SU-DHL-6 (cell line): ENCODE measurements around the gene TSC22D4.

ENCODE experiments used
- H2AFZ ChIP-seq: fragments of 200-600 bp; sonication (generic); 2 replicates; pipeline ENCODE4 v1.6.1; 2014; ENCODE audit warnings: low read depth, mild to moderate bottlenecking, moderate library complexity, mixed read lengths, antibody characterized with exemption, low read length; ENCODE audit not compliant: severe bottlenecking
- H3F3A ChIP-seq: fragments of 200-600 bp; shearing (Covaris generic); 2 replicates; pipeline ENCODE4 v1.6.0; 2016; ENCODE audit warnings: antibody characterized with exemption, mild to moderate bottlenecking; ENCODE audit not compliant: insufficient read depth
- H3K27ac ChIP-seq: fragments of 200-600 bp; sonication (generic); 2 replicates; pipeline ENCODE4 v1.5.1; 2016; ENCODE audit warnings: low read depth, mild to moderate bottlenecking, low read length, moderate library complexity, mixed read lengths
- H3K27me3 ChIP-seq: fragments of 200-600 bp; sonication (generic), shearing (Covaris generic); 2 replicates; pipeline ENCODE4 v1.6.0; 2014; ENCODE audit warnings: mild to moderate bottlenecking, low read length
- H3K36me3 ChIP-seq: fragments of 200-600 bp; sonication (generic); 2 replicates; pipeline ENCODE4 v1.6.1; 2014; ENCODE audit warnings: mild to moderate bottlenecking, low read length, mixed read lengths
- H3K4me2 ChIP-seq: fragments of 300-600, 200-600 bp; shearing (Covaris generic), sonication (generic); 2 replicates; pipeline ENCODE4 v1.6.0; 2014; ENCODE audit warnings: low read length, low read depth, mild to moderate bottlenecking; ENCODE audit not compliant: poor library complexity, severe bottlenecking
- H3K4me3 ChIP-seq: fragments of 200-600 bp; sonication (generic); 2 replicates; pipeline ENCODE4 v1.5.1; 2014; ENCODE audit warnings: antibody characterized with exemption, low read length, mild to moderate bottlenecking, mixed read lengths; ENCODE audit not compliant: insufficient read depth, poor library complexity, severe bottlenecking
- H3K79me2 ChIP-seq: fragments of 200-600 bp; sonication (generic); 2 replicates; pipeline ENCODE4 v1.6.1; 2014; ENCODE audit warnings: mild to moderate bottlenecking, low read length, moderate library complexity; ENCODE audit not compliant: insufficient read depth
- H3K9ac ChIP-seq: fragments of 200-600 bp; sonication (generic); 2 replicates; pipeline ENCODE4 v1.7.0; 2014; ENCODE audit warnings: mild to moderate bottlenecking, low read length
- H3K9me2 ChIP-seq: fragments of 200-600 bp; sonication (generic); replicated peaks from 2 replicates; pipeline ENCODE4 v1.6.1; 2014; ENCODE audit warnings: low read length; ENCODE audit not compliant: insufficient read depth
- H3K9me3 ChIP-seq: fragments of 200-600 bp; sonication (generic); 2 replicates; pipeline ENCODE4 v1.6.1; 2014; ENCODE audit warnings: low read length, mixed read lengths; ENCODE audit not compliant: insufficient read depth
- H4K20me1 ChIP-seq: fragments of 200-600 bp; sonication (generic); 2 replicates; pipeline ENCODE4 v1.6.1; 2014; ENCODE audit warnings: low read depth, mild to moderate bottlenecking, antibody characterized with exemption, low read length, moderate library complexity, mixed read lengths
- CTCF ChIP-seq: fragments of 200-600 bp; sonication (generic); IDR thresholded peaks from one replicate; pipeline ENCODE4 v1.5.1; 2017; ENCODE audit warnings: antibody characterized with exemption, mild to moderate bottlenecking, low read length, moderate library complexity; ENCODE audit not compliant: insufficient read depth, poor library complexity, severe bottlenecking
- EZH2phosphoT487 ChIP-seq: fragments of 200-600 bp; sonication (generic), shearing (Covaris generic); conservative IDR thresholded peaks from 2 replicates; pipeline ENCODE4 v1.6.1; 2018; ENCODE audit warnings: mild to moderate bottlenecking, antibody characterized with exemption, low read length, moderate library complexity, mixed read lengths

Gene TSC22D4

DNA sequence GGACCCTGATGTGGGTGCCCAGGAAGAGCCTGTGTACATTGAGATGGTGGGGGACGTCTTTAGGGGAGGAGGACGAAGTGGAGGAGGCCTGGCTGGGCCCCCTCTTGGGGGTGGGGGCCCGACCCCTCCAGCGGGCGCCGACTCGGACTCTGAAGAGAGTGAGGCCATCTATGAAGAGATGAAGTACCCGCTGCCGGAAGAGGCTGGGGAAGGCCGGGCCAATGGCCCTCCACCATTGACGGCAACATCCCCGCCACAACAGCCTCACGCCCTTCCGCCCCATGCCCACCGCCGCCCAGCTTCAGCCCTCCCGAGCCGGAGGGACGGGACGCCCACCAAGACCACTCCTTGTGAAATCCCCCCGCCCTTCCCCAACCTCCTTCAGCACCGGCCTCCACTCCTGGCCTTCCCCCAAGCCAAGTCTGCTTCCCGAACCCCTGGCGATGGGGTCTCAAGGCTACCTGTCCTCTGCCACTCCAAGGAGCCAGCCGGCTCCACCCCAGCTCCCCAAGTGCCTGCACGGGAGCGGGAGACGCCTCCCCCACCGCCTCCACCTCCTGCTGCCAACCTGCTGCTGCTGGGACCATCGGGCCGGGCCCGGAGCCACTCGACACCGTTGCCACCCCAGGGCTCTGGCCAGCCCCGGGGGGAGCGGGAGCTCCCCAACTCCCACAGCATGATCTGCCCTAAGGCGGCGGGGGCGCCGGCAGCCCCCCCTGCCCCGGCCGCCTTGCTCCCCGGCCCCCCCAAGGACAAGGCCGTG lies 9.5 kb upstream of the TSC22D4 start:
- TF ChIP-seq CTCF (no peak), EZH2phosphoT487 (no peak)
- H3K27ac ChIP-seq: no peak overlapping the region
- H3K9ac ChIP-seq: no peak overlapping the region

DNA sequence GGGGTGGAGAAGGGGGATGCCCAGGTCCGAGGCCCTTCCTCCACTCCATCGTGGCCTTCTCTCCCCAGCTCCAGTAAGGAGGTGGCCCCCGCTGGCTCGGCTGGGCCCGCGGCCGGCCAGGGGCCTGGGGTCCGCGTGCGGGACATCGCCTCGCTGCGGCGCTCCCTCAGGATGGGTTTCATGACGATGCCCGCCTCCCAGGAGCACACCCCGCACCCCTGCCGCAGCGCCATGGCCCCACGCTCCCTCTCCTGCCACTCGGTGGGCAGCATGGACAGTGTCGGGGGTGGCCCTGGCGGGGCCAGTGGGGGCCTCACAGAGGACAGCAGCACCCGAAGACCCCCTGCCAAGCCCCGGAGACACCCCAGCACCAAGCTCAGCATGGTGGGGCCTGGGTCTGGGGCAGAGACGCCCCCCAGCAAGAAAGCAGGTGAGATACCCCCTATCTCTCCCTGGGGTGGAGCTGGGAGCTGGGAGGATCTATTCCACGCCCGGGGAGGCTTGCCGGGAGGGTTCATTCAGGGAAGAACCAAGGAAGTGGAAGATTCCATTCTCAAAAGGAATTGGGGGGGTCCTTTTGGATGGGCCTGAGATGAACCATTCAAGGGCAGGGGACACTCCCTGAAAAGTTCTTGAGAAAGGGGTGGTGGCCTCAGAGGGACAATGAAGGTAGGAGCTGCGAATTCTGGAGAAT lies 7.9 kb upstream of the TSC22D4 start:
- Histone ChIP-seq H3K27me3 (no peaks in the 10 kb centered on the region), H3K27ac (no peak overlapping the region), H3K4me3 (no peak overlapping the region), H3K9me3 (no peaks in the 10 kb centered on the region), H3K9me2 (no peaks in the 10 kb centered on the region), H3F3A (no peaks in the 10 kb centered on the region), H3K79me2 (no peaks in the 10 kb centered on the region), H3K4me2 (no peak overlapping the region), H2AFZ (no peak overlapping the region), H3K9ac (no peak overlapping the region), H4K20me1 (no peaks in the 10 kb centered on the region), H3K36me3 (no peaks in the 10 kb centered on the region)
- TF ChIP-seq CTCF: no peak
- TF ChIP-seq EZH2phosphoT487: no peak

More for the DNA sequence above, 9.5 kb upstream of the TSC22D4 start:
- Histone ChIP-seq H3K9me2 (no peaks in the 10 kb centered on the region), H3K9me3 (no peaks in the 10 kb centered on the region), H2AFZ (no peak overlapping the region), H3K4me3 (no peak overlapping the region), H3K4me2 (no peak overlapping the region), H3F3A (no peaks in the 10 kb centered on the region), H3K36me3 (no peaks in the 10 kb centered on the region), H4K20me1 (no peaks in the 10 kb centered on the region), H3K27me3 (no peaks in the 10 kb centered on the region), H3K79me2 (no peaks in the 10 kb centered on the region)

DNA sequence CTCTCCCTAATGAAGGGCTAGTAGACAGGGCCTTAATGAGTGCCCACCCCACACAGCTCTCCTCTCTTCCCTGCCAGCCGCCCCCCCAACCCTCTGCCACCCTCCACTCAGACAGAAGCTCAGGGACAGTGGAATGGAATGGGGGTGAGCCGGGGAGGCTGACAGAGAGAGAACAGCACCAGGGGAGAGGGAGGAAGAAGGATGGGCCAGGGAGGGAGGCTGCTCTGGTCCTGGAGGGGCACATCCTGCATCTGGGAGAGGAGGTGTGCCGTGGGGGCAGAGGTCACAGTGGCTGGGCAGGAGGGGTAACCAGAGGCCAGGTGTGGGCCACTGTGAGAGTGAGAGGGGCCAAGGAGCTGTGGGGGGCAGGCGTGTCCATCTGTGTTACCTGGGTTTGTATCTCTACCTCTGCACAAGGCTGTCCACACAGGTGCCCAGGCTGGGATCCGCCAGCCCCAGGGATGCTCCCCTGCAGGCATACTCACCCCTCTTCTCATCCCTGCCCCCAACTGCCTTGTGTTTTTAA lies 7.2 kb upstream of the TSC22D4 start:
- Histone ChIP-seq H3K4me2 (no peak overlapping the region), H3F3A (peaks cover 4% of the 10 kb centered on the region; the same call in 1 of the 2 replicates), H3K4me3 (no peak overlapping the region), H3K9me2 (no peaks in the 10 kb centered on the region), H2AFZ (no peak overlapping the region), H3K27me3 (no peaks in the 10 kb centered on the region), H4K20me1 (no peaks in the 10 kb centered on the region), H3K27ac (no peak overlapping the region), H3K36me3 (no peaks in the 10 kb centered on the region), H3K9ac (no peak overlapping the region), H3K79me2 (no peaks in the 10 kb centered on the region), H3K9me3 (no peaks in the 10 kb centered on the region)
- TF ChIP-seq EZH2phosphoT487 (no peak), CTCF (no peak)
